NAMALWA (cell line): ENCODE data around the gene RTL10.
"Not testable (repeated sequence)": the region's sequence is repeated elsewhere in the genome, so short reads cannot be mapped to it uniquely, and the experiment has no call there.

Experiments used
- DNase-seq: peaks from one replicate; pipeline ENCODE4 v3.0.0-alpha.2; 2015; ENCODE audit warnings: low spot score

The RTL10 gene

GRCh38 chr22:19843857-19844376, 10.8 kb downstream of the RTL10 start:
- no peak for DNase-seq

GRCh38 chr22:19843107-19843856, 11.4 kb downstream of the RTL10 start:
- DNase-seq: no peak

GRCh38 chr22:19842393-19843106, 12.1 kb downstream of the RTL10 start:
- no peak for DNase-seq

- peak; percentile 62 for DNase-seq
Observed at GRCh38 chr22:19841641-19842392, 12.9 kb downstream of the RTL10 start.

- no peak for DNase-seq
Observed at GRCh38 chr22:19840955-19841640, 13.6 kb downstream of the RTL10 start.

- no peak for DNase-seq
Observed at GRCh38 chr22:19840059-19840458, 14.6 kb downstream of the RTL10 start.

GRCh38 chr22:19837915-19838314, 16.8 kb downstream of the RTL10 start:
- DNase-seq: no peak

GRCh38 chr22:19836512-19836911, 18.2 kb downstream of the RTL10 start:
- DNase-seq: no peak

GRCh38 chr22:19834599-19834998, 20.1 kb downstream of the RTL10 start:
- DNase-seq: no peak

GRCh38 chr22:19833327-19833726, 21.3 kb downstream of the RTL10 start:
- not testable (repeated sequence) for DNase-seq

- DNase-seq: peak; percentile 27
Observed at GRCh38 chr22:19832476-19833108, 22.1 kb downstream of the RTL10 start.

- DNase-seq: not testable (repeated sequence)
Observed at GRCh38 chr22:19831979-19832378, 22.7 kb downstream of the RTL10 start.

GRCh38 chr22:19831016-19831415, 23.7 kb downstream of the RTL10 start:
- DNase-seq: no peak

GRCh38 chr22:19828035-19828401, 26.7 kb downstream of the RTL10 start:
- no peak for DNase-seq

GRCh38 chr22:19827341-19828034, 27.2 kb downstream of the RTL10 start:
- no peak for DNase-seq

- DNase-seq: no peak
Observed at GRCh38 chr22:19826619-19826950, 28.1 kb downstream of the RTL10 start.

GRCh38 chr22:19825904-19826618, 28.6 kb downstream of the RTL10 start:
- no peak for DNase-seq

GRCh38 chr22:19824926-19825339, 29.7 kb downstream of the RTL10 start:
- DNase-seq: no peak

- no peak for DNase-seq
Observed at GRCh38 chr22:19824212-19824925, 30.3 kb downstream of the RTL10 start.

- no peak for DNase-seq
Observed at GRCh38 chr22:19823902-19824211, 30.8 kb downstream of the RTL10 start.
